Upper lobe of left lung (tissue), 6 donors: ENCODE measurements around the gene DENND1C. TPM values are rescaled to one million over a fixed set of nuclear protein-coding genes. Genes with fewer than 3 reads are reported as not detected.

Experiments used
- ATAC-seq, 2 donors: fragments of 200-7000 bp; cut with Tn5 transposase; one replicate each; pipeline ENCODE4 v1.9.1; 2022; ENCODE audit warnings: mild to moderate bottlenecking in 2 of 2, moderate library complexity in 2 of 2; ENCODE audit not compliant: low FRiP score in 2 of 2
- DNase-seq, 2 donors: peaks; one replicate each; pipeline ENCODE4 v3.0.0-alpha.2; 2019 to 2020
- H3K27ac ChIP-seq, 4 donors: fragments of 200-600 bp; sonication (generic); one replicate each; pipeline ENCODE4 v1.5.1; 2016 to 2019
- H3K27me3 ChIP-seq, 4 donors: fragments of 200-600 bp; sonication (generic); one replicate each; pipeline ENCODE4 v1.5.1; 2017 to 2019
- H3K36me3 ChIP-seq, 4 donors: fragments of 200-600 bp; sonication (generic); one replicate each; pipeline ENCODE4 v1.5.1; 2016 to 2019
- H3K4me1 ChIP-seq, 4 donors: fragments of 200-600 bp; sonication (generic); one replicate each; pipeline ENCODE4 v1.5.1; 2018 to 2019
- H3K4me3 ChIP-seq, 4 donors: fragments of 200-600 bp; sonication (generic); one replicate each; pipeline ENCODE4 v1.5.1; 2017 to 2019; ENCODE audit warnings: mild to moderate bottlenecking in 2 of 4, moderate library complexity in 1 of 4
- H3K9me3 ChIP-seq, 4 donors: fragments of 200-600 bp; sonication (generic); one replicate each; pipeline ENCODE4 v1.5.1; 2018 to 2019
- CTCF ChIP-seq, 6 experiments: fragments of 450-650 bp in 4 of 6; fragments of 200-600 bp in 2 of 6; sonication (generic) in 2 of 6; IDR thresholded peaks; one replicate each; pipeline ENCODE4 v1.5.1; 2016 to 2019; ENCODE audit warnings: antibody characterized with exemption in 6 of 6
- EP300 ChIP-seq, 4 donors: sonication (generic); formaldehyde crosslinking; IDR thresholded peaks; one replicate each; pipeline ENCODE4 v1.5.1; 2017; ENCODE audit warnings: antibody characterized with exemption in 4 of 4, control low read depth in 2 of 4
- POLR2A ChIP-seq, 4 donors: fragments of 450-650 bp; IDR thresholded peaks; one replicate each; pipeline ENCODE4 v1.5.1; 2016 to 2017; ENCODE audit warnings: antibody characterized with exemption in 4 of 4, mild to moderate bottlenecking in 2 of 4
- POLR2AphosphoS5 ChIP-seq, 2 donors: sonication (generic); formaldehyde crosslinking; IDR thresholded peaks; one replicate each; pipeline ENCODE4 v1.5.1; 2017; ENCODE audit warnings: antibody characterized with exemption in 2 of 2
- WGBS, 2 donors: methylation state at CpG; one replicate each; pipeline ENCODE4 v1.1.5; 2017 to 2018; 5-methylcytosine and 5-hydroxymethylcytosine counted together
- total RNA-seq, 6 donors: library from RNA; depleted of rRNA in 4 of 6; stranded (reverse); fragments of >200 nt in 4 of 6; gene quantifications; one replicate each; pipeline versions ENCODE4 v1.1.0 to v1.2.1, GENCODE V29; 2016 to 2021
- donor health status: DM: no; HTN: no; CAD: no; lungs with moderate emphysema.
- donor health status: DM: no; HTN: yes; CAD: no; lungs with severe emphysema.

The DENND1C gene
- total RNA-seq, 6 donors from 2014 or later = 5.8 to 31.4 (median 12.6) TPM

GRCh38 chr19:6519289-6519688 lies 37.7 kb upstream of the DENND1C start:
- peaks cover 10 to 28% (median 16%) of the 10 kb centered on the region in 4 donors for H3K4me1 ChIP-seq
- H3K27ac ChIP-seq = no peak overlapping the region
- whole genome bisulfite sequencing, 2 donors = 37 to 52% methylated on average over 2 of the region's 2 CpGs
- H3K4me3 ChIP-seq = no peak overlapping the region
- ATAC-seq (no peak), DNase-seq (no peak)
- H3K36me3 ChIP-seq = no peaks in the 10 kb centered on the region
- TF ChIP-seq POLR2A (IDR thresholded peaks at IDR 0.05) (no peak), POLR2AphosphoS5 (IDR thresholded peaks at IDR 0.05) (no peak), CTCF (IDR thresholded peaks at IDR 0.05) (no peak), EP300 (IDR thresholded peaks at IDR 0.05) (no peak)
- H3K27me3 ChIP-seq = no peaks in the 10 kb centered on the region
- no peaks in the 10 kb centered on the region for H3K9me3 ChIP-seq

GRCh38 chr19:6518145-6518911 lies 36.7 kb upstream of the DENND1C start:
- DNase-seq (no peak), ATAC-seq (no peak)
- H3K27ac ChIP-seq = no peak overlapping the region
- no peak for TF ChIP-seq EP300 (IDR thresholded peaks at IDR 0.05)
- TF ChIP-seq POLR2AphosphoS5 (IDR thresholded peaks at IDR 0.05) = no peak
- no peak for TF ChIP-seq POLR2A (IDR thresholded peaks at IDR 0.05)
- no peak for TF ChIP-seq CTCF (IDR thresholded peaks at IDR 0.05)
- WGBS, 2 donors = 40 to 41% methylated on average over 14 of the region's 14 CpGs
- H3K4me1 ChIP-seq = peaks cover 10 to 28% (median 16%) of the 10 kb centered on the region in 4 donors
- H3K4me3 ChIP-seq = no peak overlapping the region
- H3K9me3 ChIP-seq = no peaks in the 10 kb centered on the region
- H3K36me3 ChIP-seq = no peaks in the 10 kb centered on the region
- no peaks in the 10 kb centered on the region for H3K27me3 ChIP-seq

GRCh38 chr19:6516659-6517291 lies 35.2 kb upstream of the DENND1C start:
- H3K36me3 ChIP-seq = no peaks in the 10 kb centered on the region
- TF ChIP-seq CTCF (IDR thresholded peaks at IDR 0.05) (peak; percentile 96 to 99 (median 98)), POLR2A (IDR thresholded peaks at IDR 0.05) (peak in 1 of 4 donors; percentile 0), POLR2AphosphoS5 (IDR thresholded peaks at IDR 0.05) (peak in 1 of 2 donors; percentile 26), EP300 (IDR thresholded peaks at IDR 0.05) (no peak)
- peak; percentile 94 to 95 for ATAC-seq

GRCh38 chr19:6516018-6516658 lies 34.6 kb upstream of the DENND1C start:
- H3K4me3 ChIP-seq = peak overlapping the region; percentile 64 to 79 (median 71)
- peak overlapping the region; percentile 80 to 90 (median 85) for H3K27ac ChIP-seq
- DNase-seq = peak; percentile 78 to 99
- peak; percentile 96 for ATAC-seq
- 1 to 2% methylated on average over 25 of the region's 26 CpGs for WGBS, 2 donors
- no peaks in the 10 kb centered on the region for H3K9me3 ChIP-seq
- peaks cover 10 to 28% (median 14%) of the 10 kb centered on the region in 4 donors for H3K4me1 ChIP-seq
- no peaks in the 10 kb centered on the region for H3K36me3 ChIP-seq
- TF ChIP-seq CTCF (IDR thresholded peaks at IDR 0.05) (no peak), EP300 (IDR thresholded peaks at IDR 0.05) (no peak), POLR2AphosphoS5 (IDR thresholded peaks at IDR 0.05) (peak in 1 of 2 donors; percentile 39), POLR2A (IDR thresholded peaks at IDR 0.05) (peak in 2 of 4 donors; percentile 40 to 63)
- H3K27me3 ChIP-seq = no peaks in the 10 kb centered on the region

More at GRCh38 chr19:6516659-6517291, 35.2 kb upstream of the DENND1C start:
- H3K4me1 ChIP-seq = peaks cover 10 to 28% (median 14%) of the 10 kb centered on the region in 4 donors
- peak; percentile 94 to 97 for DNase-seq
- H3K27me3 ChIP-seq = no peaks in the 10 kb centered on the region
- no peaks in the 10 kb centered on the region for H3K9me3 ChIP-seq
- WGBS, 2 donors = 1% methylated on average over 23 to 24 of the region's 38 CpGs
- peak overlapping the region; percentile 80 to 90 (median 85) for H3K27ac ChIP-seq
- H3K4me3 ChIP-seq = peak overlapping the region; percentile 64 to 79 (median 71)
